Measurements from ENCODE around the gene HDDC2. TPM values are rescaled to one million over a fixed set of nuclear protein-coding genes. Genes with fewer than 3 reads are reported as not detected.

The HDDC2 gene
- total RNA-seq, 1 donor from 2014 or later = 70.6 TPM

DNA sequence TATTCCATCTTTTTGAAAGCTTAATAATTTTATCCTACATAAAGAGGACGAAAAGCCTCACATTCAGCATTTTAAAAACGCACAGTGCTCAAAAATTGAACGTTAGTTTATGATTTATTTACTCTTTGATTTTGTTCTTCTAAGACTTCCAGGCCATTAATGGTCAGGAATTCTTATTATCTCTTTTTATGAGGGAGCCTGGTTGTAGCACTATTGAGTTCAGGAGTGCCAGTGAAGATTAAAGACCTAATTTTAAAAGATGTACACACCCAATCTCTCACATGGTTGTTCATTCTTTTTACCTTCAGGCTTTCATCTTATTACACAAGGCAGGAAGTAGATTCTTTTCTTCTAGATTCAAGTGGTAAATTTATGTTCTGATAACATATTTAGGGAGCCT is 68.6 kb downstream of the HDDC2 start:
- no peak for DNase-seq (ENCODE audit: low read depth)

DNA sequence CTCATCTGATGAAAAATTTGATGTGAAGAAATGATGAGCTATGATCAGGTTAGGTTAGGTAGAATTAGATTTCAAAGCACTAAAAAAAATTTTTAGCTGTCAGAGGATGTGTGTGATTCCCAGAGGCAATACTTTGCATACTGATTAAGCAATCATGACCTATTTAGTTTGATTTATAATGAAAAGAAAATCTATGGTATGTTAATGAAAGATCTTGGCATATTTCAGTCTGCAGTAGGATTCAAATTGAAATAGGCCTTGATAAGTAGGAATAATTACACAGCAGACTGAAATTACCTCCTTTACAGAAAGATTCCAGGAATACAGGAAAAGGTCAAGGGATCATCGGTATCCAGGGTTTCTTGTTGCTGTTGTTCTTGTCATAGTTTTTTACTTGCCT is 69.3 kb downstream of the HDDC2 start:
- peak; percentile 61 for DNase-seq (ENCODE audit: low read depth)

DNA sequence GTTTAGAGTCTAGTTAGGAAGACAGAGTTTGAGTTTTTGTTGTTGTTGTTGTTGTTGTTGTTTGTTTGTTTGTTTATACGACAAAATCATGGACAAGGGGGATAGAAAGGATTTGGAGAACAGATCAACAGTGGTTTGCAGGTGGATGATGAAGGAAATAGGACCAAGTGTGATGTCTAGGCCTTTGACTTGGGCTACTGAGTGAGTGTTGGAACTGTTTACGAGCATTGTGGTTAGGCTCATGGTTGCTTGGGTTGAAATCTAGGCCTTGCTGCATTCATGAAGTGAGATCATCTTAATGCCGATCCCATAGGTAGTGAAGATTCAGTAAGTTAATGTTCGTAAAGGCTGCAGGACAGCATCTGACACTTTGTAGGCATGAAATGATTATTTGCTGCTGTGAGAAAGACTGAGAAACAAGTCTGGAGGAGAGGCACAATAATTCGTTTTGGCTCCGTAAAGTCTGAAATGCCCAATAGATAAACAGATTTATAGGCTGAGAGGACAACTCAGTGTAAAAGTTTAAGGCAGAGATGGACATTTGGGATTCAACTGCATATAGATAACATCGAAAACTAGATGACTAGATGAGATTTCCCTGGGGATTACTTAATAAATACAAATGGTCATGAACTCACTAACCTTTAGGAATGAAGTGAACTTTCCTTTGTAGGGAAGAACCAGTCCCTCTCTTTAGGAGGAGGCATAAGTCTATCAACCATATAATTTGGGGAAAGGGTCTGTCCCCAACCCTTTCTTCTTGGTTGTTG is 70.0 kb downstream of the HDDC2 start:
- DNase-seq (ENCODE audit: low read depth) = no peak

DNA sequence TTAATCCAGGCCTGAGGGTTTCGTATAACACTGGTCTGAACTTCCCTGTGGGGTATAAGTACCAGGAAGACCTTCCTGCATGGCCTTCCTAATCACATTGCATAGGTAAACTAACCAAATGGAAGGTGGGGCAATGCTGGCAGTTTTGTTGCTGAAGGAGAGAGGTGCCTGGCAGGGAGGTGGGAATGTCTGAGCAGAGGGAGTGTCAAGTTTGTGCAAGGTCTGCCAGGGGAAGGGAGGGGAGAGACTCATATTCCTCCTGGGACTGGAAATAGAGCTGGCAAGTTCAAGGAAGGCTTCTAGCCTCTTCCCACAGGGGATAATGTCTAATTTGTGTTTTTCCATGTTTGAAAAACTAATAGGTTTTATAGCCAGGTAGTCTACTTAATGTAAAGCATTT is 70.6 kb downstream of the HDDC2 start:
- DNase-seq (ENCODE audit: low read depth) = no peak

DNA sequence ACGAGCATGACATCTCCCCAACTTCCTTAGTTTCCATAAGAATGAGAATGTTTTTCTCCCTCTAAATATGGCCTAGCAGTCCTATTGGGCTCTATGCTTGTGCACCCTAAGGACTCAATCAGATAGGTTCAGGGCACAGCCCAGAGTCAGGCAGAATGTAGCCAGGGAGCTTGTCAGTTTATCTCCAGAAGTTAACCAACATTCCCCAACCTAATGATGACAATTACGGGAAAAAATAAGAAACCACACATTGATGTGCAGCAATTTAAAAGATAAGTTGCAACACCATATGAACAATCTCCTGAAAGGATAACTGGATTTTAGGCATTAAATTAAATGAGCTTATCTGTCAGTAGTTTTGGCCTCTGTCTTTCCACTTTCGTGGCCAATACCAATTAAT is 71.1 kb downstream of the HDDC2 start:
- no peak for DNase-seq (ENCODE audit: low read depth)

DNA sequence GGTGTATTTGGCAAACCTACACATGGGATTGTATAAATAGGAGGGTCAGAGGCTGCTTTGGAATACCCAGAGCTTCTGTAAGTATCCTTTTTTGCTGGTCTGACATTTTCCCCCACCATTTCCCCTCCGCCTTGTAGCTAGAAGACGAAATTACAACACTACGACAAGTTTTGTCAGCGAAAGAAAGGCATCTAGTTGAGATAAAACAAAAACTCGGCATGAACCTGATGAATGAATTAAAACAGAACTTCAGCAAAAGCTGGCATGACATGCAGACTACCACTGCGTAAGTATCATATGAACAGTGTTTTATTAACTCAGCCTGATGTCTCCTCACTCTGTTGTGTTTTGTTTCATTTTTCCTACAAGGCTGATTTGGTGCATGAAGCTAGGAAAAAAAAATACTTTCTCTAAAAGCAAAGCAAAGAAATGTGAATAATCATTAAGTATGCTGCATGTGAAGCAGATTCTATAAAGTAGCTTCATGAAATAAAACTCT is 72.7 kb downstream of the HDDC2 start:
- no peak for DNase-seq (ENCODE audit: low read depth)

DNA sequence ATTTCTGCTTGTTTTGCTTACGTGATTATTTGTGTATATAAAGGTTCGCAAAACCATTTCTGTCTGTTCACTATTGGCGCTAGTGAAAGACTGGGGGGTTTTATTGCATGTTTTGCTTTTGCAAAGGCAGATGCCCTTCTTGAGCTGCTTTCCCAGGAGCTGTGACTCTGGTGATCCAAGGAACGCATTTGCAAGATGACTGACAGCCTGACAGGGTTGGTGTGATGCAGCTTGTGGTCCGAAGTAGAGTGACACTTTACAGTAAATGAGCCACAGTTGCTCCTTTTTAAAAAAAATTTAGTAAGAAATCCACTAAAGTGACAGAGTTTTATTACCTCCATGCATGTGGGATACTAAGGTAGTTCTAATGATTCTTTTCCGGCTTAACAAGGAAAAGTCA is 74.5 kb downstream of the HDDC2 start:
- no peak for DNase-seq (ENCODE audit: low read depth)

Other genes with a start within 250 kb of the HDDC2 start
- 105 and 188 TPM in 2 replicates for gene TPD52L1, start 148.2 kb downstream of the HDDC2 start, total RNA-seq